Cortex of kidney (tissue), 1 donor: ENCODE results near the gene TGIF1.

Source experiments
- DNase-seq: peaks from one replicate; lab custom pipeline; 2025; lab: John Stamatoyannopoulos, UW

TGIF1 gene

DNA sequence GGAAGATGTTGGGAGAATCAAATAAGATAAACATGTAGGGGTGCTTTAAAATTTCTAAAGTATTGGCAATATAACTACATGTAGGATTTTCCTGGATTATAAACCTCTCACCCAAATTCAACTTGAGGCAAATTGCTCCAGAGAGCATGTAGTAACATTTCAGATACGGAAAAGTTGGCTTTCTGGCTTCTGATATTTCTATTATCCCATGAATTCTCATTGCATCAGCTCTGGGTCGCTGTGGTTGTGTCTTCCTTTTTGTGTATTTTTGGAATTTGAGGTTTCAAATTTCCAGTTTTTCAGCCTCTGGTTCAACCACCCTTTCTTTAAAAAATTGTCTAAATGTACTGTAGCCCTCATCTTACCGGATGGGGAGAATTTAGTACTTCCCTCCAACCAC, 32.3 kb downstream of the TGIF1 start:
- no peak for DNase-seq

DNA sequence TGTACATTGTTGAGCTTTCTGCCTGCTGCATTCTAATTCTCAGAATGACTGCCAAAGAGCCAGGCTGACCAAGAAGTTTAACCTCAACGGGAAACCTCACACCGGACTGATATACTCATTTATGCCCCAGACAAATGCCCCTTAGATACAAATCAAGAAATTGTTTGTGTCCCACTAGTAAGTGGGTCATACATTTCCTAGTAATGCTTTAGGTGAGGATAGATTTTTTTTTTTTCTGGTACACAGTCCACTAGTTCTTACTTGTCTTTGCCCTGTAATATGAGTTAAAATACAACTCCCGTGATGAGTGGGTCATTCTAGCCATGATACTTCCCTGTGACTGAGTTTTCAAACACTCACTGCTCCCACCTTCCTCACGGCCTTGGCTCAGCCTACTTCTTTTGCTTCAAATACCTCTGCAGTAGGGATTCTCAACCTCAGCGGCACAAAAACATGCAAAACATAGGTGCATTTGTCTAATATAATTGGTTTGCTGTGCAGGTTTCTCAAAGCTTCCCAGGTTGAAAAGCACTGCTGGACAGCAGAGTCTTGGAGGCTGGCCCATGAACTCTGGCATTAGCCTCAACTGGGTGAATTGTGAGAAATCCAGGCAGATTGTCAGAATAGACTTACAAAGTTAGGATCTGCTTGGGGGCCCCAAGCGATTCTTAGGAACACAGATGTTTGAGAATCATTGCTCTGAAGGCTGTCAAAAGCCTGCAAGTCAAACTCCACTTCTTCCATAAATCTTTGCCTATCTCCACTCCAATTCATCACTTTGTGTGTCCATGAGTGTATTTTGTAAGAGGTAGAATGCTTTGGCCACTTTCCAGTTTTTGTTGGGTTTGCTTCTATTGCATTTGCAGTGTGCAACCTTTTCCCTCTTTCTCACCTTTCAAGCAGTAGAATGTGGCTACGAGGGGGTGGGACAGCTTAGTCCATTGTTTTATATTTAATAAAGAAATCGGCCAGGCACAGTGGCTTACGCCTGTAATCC, 35.5 kb downstream of the TGIF1 start:
- no peak for DNase-seq

- DNase-seq = no peak
Measured at GRCh38 chr18:3486512-3486911, 36.5 kb downstream of the TGIF1 start.

- DNase-seq = no peak
Measured at GRCh38 chr18:3489462-3489861, 39.5 kb downstream of the TGIF1 start.

GRCh38 chr18:3491981-3492555, 42.1 kb downstream of the TGIF1 start:
- DNase-seq = no peak

DNA sequence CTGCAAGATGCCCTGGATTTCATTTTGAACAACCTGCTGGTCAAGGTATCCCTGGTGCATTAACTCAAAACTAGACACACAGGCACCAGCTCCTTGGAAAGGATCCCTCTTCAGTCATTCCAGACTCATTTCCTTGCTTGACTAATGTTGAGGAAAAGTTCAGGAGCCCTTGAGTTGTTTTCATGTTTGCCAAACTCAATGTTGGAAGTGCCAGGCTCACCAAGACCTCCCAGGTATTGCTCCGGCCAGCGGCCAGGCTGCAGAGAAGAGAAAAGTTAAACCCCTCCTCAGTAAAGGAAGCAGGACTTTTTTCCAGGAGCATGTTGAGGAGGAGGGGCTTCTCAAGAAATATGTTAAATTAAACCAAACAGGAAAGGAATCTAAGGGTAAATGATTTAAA, 42.7 kb downstream of the TGIF1 start:
- DNase-seq = no peak

DNA sequence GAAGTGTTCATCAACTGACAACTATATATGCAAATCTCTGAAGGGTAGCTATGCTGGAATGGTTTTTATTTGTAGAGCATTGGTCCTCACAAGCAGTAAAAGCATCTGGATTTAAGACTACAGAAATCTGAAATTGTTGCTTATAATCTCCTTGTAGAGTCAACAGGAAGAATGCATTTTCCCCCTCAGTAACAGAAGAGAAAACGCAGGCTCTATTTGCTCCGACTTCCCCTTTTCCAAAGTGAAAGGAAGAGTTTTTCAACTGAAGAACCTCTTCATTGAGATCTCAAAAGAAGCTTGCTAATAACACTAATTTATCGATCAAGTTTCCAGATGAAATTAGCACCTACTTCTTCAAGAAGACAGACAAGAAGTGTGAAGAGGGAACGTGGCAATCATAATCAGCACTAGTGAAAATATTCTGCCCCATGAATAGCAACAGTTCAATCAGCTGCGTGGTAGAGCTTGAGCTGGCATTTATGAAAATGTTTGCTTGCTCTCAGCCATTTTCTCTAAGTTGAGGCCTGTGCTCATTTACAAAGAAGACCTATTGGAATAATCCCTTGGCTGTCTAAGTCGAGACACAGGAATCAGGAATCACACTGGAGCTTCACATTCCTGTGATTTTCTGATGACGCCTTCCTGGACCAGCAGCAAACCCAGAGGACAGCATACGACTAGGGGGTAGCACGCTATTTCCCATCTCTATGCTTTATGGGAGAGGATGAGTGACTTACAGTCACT, 43.7 kb downstream of the TGIF1 start:
- no peak for DNase-seq

GRCh38 chr18:3494245-3494526, 44.2 kb downstream of the TGIF1 start:
- DNase-seq = no peak

DNA sequence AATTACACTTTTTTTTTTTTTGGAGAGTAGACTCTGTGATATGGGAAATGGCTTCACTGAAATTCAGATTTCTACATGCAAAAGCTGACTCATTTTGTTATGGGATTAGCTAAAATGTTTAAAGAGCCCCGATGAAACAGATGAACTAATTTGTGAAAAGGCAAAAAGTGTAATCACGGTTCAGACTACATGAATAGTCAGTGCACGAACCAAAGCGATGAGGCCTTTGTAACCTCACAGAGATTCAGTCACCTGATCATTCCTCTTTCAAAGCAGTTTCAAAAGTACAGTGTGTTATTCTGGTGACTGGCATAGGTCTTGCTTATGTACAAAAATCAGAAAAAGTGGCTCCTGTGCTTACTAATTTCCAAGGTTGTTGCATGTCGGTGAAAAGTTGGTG, 44.6 kb downstream of the TGIF1 start:
- no peak for DNase-seq

DNA sequence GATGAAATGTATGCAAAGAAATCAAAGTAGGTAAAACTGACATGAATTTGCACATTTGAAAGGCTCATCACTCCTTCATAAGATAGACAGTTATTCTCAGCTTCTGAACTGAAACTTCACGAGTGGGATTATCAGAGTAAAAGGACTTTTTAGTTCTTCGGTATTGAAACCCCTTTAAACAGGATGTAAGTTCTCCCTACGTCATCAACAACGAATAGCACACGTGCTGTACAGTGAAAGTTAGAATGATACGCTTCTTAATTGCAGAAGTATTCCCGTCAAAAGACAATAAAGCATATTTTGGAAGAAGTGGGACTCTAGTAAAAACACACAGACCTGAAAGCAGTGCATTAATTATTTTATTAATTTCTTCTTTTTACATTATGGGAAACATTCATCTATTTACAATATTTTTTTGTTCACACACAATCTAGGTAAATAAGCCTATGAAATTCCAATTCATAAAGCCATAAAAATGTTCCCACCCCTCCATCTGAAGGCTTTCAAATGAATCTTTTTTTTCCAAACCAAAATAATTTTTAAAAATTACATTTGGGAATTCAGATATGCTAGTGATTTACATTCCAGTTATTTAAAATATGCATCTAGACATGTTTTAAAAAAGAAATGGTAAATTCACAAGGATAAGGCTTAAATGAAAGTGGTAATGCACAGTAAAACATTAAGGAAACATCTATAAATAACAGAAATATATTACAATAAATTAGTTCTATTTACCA, 45.9 kb downstream of the TGIF1 start:
- no peak for DNase-seq

- DNase-seq = peak; percentile 17
Measured at GRCh38 chr18:3498698-3499471, 48.9 kb downstream of the TGIF1 start.

GRCh38 chr18:3499501-3499900, 49.5 kb downstream of the TGIF1 start:
- DNase-seq = no peak

GRCh38 chr18:3500016-3500415, 50.0 kb downstream of the TGIF1 start:
- no peak for DNase-seq

GRCh38 chr18:3502650-3503049, 52.7 kb downstream of the TGIF1 start:
- no peak for DNase-seq

DNA sequence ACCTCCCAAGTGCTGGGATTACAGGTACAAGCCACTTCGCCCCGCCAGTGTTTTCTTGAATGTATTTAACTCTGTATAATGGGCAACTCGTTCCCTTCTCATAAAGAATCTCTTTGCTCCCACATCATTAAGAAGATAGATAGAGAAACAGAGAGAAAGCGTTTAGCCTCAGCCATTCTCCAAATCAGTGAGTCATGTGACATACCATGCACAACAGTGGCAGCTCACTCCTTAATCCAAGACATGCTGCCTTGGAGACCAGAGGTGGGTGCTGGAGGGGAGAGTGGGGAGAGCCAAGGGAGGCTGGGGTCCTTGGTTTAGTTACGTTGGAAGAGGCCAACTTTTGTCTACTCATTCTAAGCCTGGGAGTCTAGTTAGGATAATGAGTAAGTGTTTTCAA, 54.7 kb downstream of the TGIF1 start:
- DNase-seq = no peak

DNA sequence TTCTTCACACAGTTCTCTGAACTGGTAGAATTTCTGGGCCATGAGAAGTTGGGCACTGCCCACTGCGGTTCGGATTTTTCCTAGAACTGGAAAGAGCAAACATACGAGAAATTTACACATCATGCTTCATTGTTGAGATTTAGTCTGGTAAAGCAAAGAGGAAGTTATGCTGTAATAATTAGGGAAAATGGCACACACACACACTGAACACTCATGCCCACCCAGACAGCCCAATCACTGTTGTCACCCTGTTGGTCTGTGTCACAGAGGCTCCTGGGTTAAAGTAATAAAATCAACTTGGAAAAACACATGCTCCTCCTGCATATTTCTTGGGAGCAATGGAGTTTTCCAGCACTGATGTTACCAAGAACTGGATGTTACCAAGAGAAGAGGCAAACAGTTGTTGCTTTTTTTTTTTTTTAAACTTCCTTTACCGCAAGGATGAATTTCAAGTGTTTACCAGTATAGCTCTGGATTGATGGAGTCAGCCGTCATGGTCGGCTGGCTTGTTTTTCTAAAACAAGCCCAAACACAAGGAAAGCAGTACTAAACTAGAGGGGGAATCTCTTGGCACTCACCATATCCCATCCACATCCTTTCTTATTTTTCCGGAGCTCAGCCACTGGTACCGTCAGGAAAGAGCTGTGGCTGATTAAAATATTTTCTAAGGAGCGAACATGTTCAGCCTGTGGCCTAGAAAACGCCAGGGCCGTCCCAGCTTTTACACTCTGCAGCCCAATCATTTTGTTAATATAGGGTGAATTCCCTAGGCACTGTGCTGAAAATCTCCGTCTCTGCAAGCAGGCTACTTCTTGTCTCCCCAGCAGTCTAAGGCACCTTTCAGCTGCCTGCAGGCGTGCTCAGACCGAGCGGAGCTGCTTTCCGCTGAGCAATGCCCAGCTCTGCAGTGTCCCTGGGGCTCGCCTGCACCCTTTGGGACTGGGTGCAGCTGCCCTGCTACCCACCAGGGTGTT, 58.9 kb downstream of the TGIF1 start:
- DNase-seq = no peak
